Endometrial microvascular endothelial cells (primary cell): ENCODE measurements around the gene FOLH1. TPM values are rescaled to one million over a fixed set of nuclear protein-coding genes. Genes with fewer than 3 reads are reported as not detected.
"Not testable (repeated sequence)": the region's sequence is repeated elsewhere in the genome, so short reads cannot be mapped to it uniquely, and the experiment has no call there.

Experiments
- in situ Hi-C: cut with HindIII; loops from 2 replicates; pipeline ENCODE4 v1.10.0; 2017; ENCODE audit warnings: low sequenced_read_pairs, low pct_unique_long_range_greater_than_20kb; ENCODE audit errors: inconsistent ontology term
- total RNA-seq: library from RNA; depleted of rRNA; stranded (reverse); fragments of >200 nt; gene quantifications from one replicate; pipeline ENCODE4 v1.2.3, GENCODE V29; 2015; ENCODE audit errors: inconsistent ontology term

The FOLH1 gene
- total RNA-seq, 1 donor from 2014 or later = 9.8 TPM

GRCh38 chr11:49186225-49186624, 22.2 kb downstream of the FOLH1 start:
- in situ Hi-C loops = not testable (repeated sequence)

GRCh38 chr11:49185597-49185996, 22.8 kb downstream of the FOLH1 start:
- in situ Hi-C loops = not testable (repeated sequence)

- in situ Hi-C loops = not testable (repeated sequence)
Observed at GRCh38 chr11:49184756-49185155, 23.6 kb downstream of the FOLH1 start.

DNA sequence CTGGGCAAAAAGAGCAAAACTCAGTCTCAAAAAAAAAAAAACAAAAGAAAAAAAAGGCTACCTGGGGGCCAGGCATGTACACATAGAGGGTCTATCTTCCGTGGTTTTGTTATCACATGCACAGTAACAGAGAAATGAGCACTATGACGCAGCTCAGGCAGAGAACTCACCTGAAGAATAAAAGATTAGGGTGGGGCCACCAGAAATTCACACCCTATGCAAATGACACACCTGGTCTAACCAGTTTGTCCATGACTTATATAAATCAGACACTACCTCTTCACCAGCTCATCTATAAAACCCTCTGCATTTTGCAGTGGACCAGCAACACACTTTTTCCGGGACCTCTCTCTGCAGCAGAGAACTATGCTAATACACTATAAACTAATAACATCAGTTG, 30.5 kb downstream of the FOLH1 start:
- in situ Hi-C loops = not testable (repeated sequence)

DNA sequence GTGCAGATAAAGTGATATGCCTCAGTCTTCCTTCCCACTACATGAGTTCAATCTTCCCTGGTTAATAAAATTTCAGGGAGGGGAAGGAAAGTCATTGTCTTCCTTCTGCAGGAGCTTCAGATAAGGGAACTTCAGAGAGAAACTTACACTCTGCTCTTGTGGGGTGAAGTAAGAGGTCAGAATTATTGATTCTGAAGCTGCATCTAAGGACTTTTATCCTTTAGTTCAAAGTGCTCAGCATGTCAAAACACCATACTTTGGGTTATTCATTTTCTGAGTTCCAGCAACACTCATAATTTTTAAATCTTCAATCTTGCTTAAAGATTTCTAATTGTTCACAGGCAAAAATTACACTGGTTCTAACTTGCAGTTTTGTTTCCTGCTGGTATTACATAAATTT, 33.0 kb downstream of the FOLH1 start:
- in situ Hi-C loops = not testable (repeated sequence)

- in situ Hi-C loops = not testable (repeated sequence)
Observed at GRCh38 chr11:49174691-49175366, 33.6 kb downstream of the FOLH1 start.

- in situ Hi-C loops = not testable (repeated sequence)
Observed at GRCh38 chr11:49171613-49172012, 36.8 kb downstream of the FOLH1 start.

GRCh38 chr11:49169579-49169978, 38.8 kb downstream of the FOLH1 start:
- in situ Hi-C loops = not testable (repeated sequence)

DNA sequence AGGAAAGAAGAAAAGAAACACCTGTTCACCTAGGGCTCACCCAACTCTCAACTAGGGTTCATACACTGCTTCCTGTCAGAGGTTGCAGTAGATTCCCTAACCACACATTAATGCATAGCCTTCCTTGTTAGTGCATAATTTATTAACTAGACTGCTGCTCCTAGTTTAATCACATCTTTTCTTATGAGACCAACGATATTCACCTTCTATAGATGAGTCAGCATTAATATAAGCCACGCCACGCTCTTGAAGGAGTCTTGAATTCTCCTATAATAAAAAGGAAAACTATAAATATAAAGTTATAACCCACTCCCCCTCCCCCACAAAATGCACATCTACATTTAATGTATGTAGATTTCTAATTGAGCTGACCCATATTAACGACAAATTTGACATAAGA, 39.4 kb downstream of the FOLH1 start:
- in situ Hi-C loops = not testable (repeated sequence)

- in situ Hi-C loops = no loop called here
Observed at GRCh38 chr11:49151211-49151610, 57.2 kb downstream of the FOLH1 start.

GRCh38 chr11:49102356-49102755, 106.0 kb downstream of the FOLH1 start:
- in situ Hi-C loops = not testable (repeated sequence)

Other genes with a start within 250 kb of the FOLH1 start
- not detected for gene TRIM51G, start 224.7 kb downstream of the FOLH1 start, total RNA-seq
- gene TRIM49B, start 179.8 kb downstream of the FOLH1 start, total RNA-seq = not detected
- gene TRIM64C, start 149.5 kb downstream of the FOLH1 start, total RNA-seq = not detected